Nephron progenitor cell (in vitro differentiated cells): ENCODE data around the gene ADCY10.

ENCODE experiments used
- DNase-seq: peaks from one replicate; pipeline ENCODE4 v3.0.0; 2021
- H3K27ac Mint-ChIP-seq: 2 replicates; pipeline ENCODE4 v1.8.0; 2021; ENCODE audit warnings: mild to moderate bottlenecking, moderate library complexity, mixed read lengths
- H3K27me3 Mint-ChIP-seq: 2 replicates; pipeline ENCODE4 v1.8.0; 2021; ENCODE audit warnings: mild to moderate bottlenecking, low read depth, mixed read lengths; ENCODE audit not compliant: poor library complexity
- H3K36me3 Mint-ChIP-seq: 2 replicates; pipeline ENCODE4 v1.8.0; 2021; ENCODE audit warnings: low read depth, mixed read lengths
- H3K4me1 Mint-ChIP-seq: 2 replicates; pipeline ENCODE4 v1.8.0; 2021; ENCODE audit warnings: mixed read lengths
- H3K4me3 Mint-ChIP-seq: 2 replicates; pipeline ENCODE4 v1.8.0; 2021; ENCODE audit warnings: mild to moderate bottlenecking, moderate library complexity, mixed read lengths
- H3K9me3 Mint-ChIP-seq: 2 replicates; pipeline ENCODE4 v1.8.0; 2021; ENCODE audit warnings: mild to moderate bottlenecking, moderate library complexity, mixed read lengths
- TF ChIP-seq, protein P1 (sequence below): fragments of 200-600 bp; sonication (generic); IDR thresholded peaks from 2 replicates; pipeline ENCODE4 v1.5.0; 2021; ENCODE audit warnings: antibody characterized with exemption

ADCY10 gene

DNA sequence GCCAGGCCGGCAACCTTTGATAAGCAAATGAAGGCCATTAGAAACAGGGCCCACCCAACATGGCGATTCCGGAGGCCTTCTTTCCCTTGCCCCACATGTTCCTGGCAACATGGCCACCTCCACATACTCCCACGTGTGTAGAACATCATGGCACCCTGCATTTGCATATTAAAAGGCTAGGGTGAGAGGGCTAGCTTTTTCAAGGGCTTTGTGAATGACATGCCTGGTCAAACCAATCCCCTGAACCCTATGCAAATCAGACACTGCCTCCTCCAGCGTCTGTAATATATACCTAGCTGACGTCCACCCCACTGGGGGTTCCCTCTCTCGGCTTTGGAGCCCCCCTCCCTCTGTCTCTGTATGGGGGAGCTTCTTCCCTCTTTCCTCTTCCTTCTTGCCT, 1.6 kb downstream of the ADCY10 start:
- H3K36me3 Mint-ChIP-seq = peaks cover 45% of the 10 kb centered on the region
- TF ChIP-seq, protein P1, sequence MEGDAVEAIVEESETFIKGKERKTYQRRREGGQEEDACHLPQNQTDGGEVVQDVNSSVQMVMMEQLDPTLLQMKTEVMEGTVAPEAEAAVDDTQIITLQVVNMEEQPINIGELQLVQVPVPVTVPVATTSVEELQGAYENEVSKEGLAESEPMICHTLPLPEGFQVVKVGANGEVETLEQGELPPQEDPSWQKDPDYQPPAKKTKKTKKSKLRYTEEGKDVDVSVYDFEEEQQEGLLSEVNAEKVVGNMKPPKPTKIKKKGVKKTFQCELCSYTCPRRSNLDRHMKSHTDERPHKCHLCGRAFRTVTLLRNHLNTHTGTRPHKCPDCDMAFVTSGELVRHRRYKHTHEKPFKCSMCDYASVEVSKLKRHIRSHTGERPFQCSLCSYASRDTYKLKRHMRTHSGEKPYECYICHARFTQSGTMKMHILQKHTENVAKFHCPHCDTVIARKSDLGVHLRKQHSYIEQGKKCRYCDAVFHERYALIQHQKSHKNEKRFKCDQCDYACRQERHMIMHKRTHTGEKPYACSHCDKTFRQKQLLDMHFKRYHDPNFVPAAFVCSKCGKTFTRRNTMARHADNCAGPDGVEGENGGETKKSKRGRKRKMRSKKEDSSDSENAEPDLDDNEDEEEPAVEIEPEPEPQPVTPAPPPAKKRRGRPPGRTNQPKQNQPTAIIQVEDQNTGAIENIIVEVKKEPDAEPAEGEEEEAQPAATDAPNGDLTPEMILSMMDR = no peak
- peaks cover 6% of the 10 kb centered on the region for H3K4me1 Mint-ChIP-seq
- DNase-seq = no peak
- H3K27ac Mint-ChIP-seq = no peak overlapping the region
- H3K27me3 Mint-ChIP-seq = peaks cover 5% of the 10 kb centered on the region
- H3K9me3 Mint-ChIP-seq = peaks cover 34% of the 10 kb centered on the region
- H3K4me3 Mint-ChIP-seq = no peak overlapping the region

DNA sequence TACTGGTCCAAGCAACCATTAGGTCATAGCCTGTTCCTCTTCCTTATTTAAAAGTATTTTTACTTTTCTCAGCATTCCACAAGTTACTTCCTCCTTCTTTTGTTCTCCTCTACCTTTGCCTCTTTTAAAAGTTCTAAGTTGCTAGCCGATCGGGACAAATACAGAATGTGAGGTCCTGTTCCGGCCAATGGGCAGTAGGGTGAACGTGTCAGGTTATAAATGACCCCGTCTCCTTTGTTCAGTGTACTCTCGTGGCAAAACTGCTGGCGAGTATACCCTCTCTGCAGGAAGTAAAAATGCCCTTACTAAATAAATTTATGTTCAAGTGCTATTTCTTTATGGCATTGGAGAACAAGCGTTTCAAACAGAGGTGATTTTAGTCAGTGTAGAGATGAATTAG, 2.5 kb downstream of the ADCY10 start:
- peaks cover 34% of the 10 kb centered on the region for H3K9me3 Mint-ChIP-seq
- H3K4me1 Mint-ChIP-seq = peaks cover 6% of the 10 kb centered on the region
- TF ChIP-seq, protein P1 = no peak
- peaks cover 5% of the 10 kb centered on the region for H3K27me3 Mint-ChIP-seq
- no peak for DNase-seq
- no peak overlapping the region for H3K4me3 Mint-ChIP-seq
- H3K27ac Mint-ChIP-seq = no peak overlapping the region
- H3K36me3 Mint-ChIP-seq = peaks cover 38% of the 10 kb centered on the region

DNA sequence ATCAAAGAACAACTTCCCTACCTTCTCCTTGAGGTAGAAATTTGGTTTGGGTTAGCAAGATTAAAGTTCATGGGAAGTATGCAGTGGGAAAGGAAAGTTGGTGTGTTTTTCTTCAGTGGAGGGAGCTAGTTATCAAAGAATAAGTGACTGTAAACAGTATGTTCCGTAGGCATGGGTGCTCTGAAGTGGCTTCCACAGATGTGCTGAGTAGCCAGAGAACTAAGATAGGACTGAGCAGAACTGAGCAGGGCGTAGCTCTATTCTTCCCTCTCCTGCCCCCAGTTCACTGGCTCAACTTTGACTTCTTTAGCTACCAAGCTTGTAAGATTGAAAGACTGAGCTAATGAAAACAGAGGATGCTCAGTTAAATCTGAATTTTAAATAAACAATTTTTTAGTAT, 3.4 kb downstream of the ADCY10 start:
- no peak overlapping the region for H3K4me3 Mint-ChIP-seq
- H3K36me3 Mint-ChIP-seq = peaks cover 30% of the 10 kb centered on the region
- TF ChIP-seq, protein P1 = no peak
- no peak for DNase-seq
- no peak overlapping the region for H3K27ac Mint-ChIP-seq
- peaks cover 34% of the 10 kb centered on the region for H3K9me3 Mint-ChIP-seq
- peaks cover 10% of the 10 kb centered on the region for H3K4me1 Mint-ChIP-seq
- peaks cover 2% of the 10 kb centered on the region for H3K27me3 Mint-ChIP-seq

DNA sequence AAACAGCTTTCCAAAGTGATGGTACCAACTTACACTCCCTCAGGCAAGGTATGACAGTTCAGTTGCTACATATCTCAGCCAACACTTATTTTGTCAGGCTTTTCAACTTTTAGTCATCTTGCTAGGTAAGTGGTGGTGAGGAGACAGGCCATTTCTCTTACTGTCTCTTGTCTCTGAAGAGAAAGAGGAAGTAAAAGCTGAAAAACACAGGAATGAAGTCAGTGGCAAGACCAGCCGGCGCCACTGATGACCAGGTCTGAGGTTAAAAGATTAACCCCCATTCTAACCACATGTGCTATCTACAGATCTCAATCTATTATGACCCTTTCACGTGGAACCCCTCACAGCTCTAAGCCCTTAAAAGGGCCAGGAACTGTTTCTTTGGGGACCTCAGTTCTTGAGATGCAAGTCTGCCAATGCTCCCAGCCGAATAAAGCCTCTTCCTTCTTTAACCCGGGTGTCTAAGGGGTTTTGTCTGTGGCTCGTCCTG, 4.2 kb downstream of the ADCY10 start:
- peaks cover 18% of the 10 kb centered on the region for H3K4me1 Mint-ChIP-seq
- H3K27me3 Mint-ChIP-seq = peaks cover 2% of the 10 kb centered on the region
- no peak overlapping the region for H3K4me3 Mint-ChIP-seq
- no peak for DNase-seq
- peaks cover 34% of the 10 kb centered on the region for H3K9me3 Mint-ChIP-seq
- TF ChIP-seq, protein P1 = no peak
- peaks cover 25% of the 10 kb centered on the region for H3K36me3 Mint-ChIP-seq
- no peak overlapping the region for H3K27ac Mint-ChIP-seq

DNA sequence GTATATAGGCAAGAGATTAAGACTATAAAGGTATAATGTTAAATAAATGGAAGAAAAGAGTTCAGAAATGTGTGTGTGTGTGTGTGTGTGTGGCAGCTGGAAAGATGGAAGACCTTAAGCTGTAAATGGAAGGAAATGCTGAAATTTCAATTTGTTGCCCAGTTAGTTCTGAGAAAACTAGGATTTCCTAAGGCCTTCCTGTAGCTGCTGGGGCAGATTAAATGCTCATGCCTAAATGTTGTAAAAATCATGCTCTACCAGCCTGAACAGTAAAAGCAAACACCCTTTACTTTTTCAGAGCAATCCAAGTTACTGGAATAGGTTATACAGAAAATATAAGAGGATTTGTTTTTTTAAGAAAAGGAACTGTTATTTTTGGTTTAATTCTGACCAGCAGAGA, 8.3 kb downstream of the ADCY10 start:
- peaks cover 21% of the 10 kb centered on the region for H3K4me1 Mint-ChIP-seq
- peaks cover 12% of the 10 kb centered on the region for H3K36me3 Mint-ChIP-seq
- H3K9me3 Mint-ChIP-seq = peaks cover 21% of the 10 kb centered on the region
- TF ChIP-seq, protein P1 = no peak
- H3K27me3 Mint-ChIP-seq = peaks cover 2% of the 10 kb centered on the region
- H3K27ac Mint-ChIP-seq = peak overlapping the region; percentile 23
- no peak for DNase-seq
- H3K4me3 Mint-ChIP-seq = no peak overlapping the region

DNA sequence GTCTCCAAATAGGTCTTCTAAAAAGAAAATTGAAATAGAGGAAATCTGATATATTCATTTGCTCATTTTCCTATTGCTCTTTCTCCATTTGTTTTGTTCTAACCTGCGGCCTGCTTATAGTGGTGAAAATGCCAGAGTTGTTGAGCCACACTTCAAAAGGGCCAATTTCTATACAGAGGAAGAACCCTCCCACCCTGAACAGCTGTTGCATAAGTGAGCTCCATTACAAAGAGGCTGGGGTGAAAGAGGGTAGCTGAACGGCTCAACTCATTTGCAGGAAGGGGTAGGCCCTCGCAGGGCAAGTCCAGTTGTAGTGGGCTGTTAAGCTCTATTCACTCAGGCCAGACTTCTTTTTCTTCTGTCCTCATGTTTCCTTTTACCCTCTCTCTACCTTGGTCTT, 8.8 kb downstream of the ADCY10 start:
- H3K27me3 Mint-ChIP-seq = no peaks in the 10 kb centered on the region
- no peak overlapping the region for H3K4me3 Mint-ChIP-seq
- DNase-seq = no peak
- peaks cover 9% of the 10 kb centered on the region for H3K36me3 Mint-ChIP-seq
- H3K4me1 Mint-ChIP-seq = peaks cover 21% of the 10 kb centered on the region
- TF ChIP-seq, protein P1 = no peak
- H3K27ac Mint-ChIP-seq = peak overlapping the region; percentile 23
- H3K9me3 Mint-ChIP-seq = peaks cover 18% of the 10 kb centered on the region
